Panc1 (cell line): ENCODE data around the gene NEK5.

ENCODE experiments used
- POLR2AphosphoS5 ChIP-seq: IDR thresholded peaks from 2 replicates; pipeline ENCODE4 v1.6.1; 2012; ENCODE audit warnings: mild to moderate bottlenecking, low read depth, low read length, moderate library complexity
- SIN3A ChIP-seq: IDR thresholded peaks from 2 replicates; pipeline ENCODE4 v1.6.1; 2012; ENCODE audit warnings: low read depth, mild to moderate bottlenecking, low read length, moderate library complexity, borderline replicate concordance; ENCODE audit not compliant: insufficient read depth
- TCF7L2 ChIP-seq: IDR thresholded peaks from 2 replicates; pipeline ENCODE4 v1.6.1; 2011; ENCODE audit warnings: mild to moderate bottlenecking, low read depth, low read length, inconsistent platforms
- TF ChIP-seq, protein P1 (sequence below): fragments of 450-650 bp; IDR thresholded peaks from 2 replicates; pipeline ENCODE4 v1.5.1; 2017; ENCODE audit warnings: mild to moderate bottlenecking
- TF ChIP-seq, protein P2 (sequence below), 2 experiments: IDR thresholded peaks; 2 replicates each; pipeline ENCODE4 v1.6.1; 2011 to 2012; ENCODE audit warnings: low read depth in 2 of 2, control low read depth in 1 of 2, low read length in 1 of 2, mild to moderate bottlenecking in 1 of 2, moderate library complexity in 1 of 2; ENCODE audit not compliant: insufficient read depth in 1 of 2

DNA sequence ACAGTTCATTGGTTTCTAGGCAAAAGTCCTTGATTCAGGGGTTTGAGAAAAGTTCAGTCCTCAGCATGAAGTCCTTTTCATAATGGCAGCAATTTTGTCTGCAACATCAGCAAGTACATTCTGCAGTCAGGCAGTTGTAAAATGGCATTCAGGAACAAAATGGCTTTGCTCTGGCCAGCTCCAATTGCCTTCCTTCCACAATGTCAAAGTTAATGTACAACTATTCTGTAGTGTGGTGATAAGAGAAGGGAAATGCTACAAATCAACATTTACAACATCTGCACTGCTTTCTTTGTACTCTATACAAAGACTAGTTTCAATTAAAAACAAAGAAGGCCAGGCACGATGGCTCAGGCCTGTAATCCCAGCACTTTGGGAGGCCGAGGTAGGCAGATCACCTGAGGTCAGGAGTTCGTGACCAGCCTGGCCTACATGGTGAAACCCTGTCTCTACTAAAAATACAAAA, 32.3 kb upstream of the NEK5 start:
- TF ChIP-seq POLR2AphosphoS5 (no peak), SIN3A (no peak), TCF7L2 (no peak)
- TF ChIP-seq, protein P1, sequence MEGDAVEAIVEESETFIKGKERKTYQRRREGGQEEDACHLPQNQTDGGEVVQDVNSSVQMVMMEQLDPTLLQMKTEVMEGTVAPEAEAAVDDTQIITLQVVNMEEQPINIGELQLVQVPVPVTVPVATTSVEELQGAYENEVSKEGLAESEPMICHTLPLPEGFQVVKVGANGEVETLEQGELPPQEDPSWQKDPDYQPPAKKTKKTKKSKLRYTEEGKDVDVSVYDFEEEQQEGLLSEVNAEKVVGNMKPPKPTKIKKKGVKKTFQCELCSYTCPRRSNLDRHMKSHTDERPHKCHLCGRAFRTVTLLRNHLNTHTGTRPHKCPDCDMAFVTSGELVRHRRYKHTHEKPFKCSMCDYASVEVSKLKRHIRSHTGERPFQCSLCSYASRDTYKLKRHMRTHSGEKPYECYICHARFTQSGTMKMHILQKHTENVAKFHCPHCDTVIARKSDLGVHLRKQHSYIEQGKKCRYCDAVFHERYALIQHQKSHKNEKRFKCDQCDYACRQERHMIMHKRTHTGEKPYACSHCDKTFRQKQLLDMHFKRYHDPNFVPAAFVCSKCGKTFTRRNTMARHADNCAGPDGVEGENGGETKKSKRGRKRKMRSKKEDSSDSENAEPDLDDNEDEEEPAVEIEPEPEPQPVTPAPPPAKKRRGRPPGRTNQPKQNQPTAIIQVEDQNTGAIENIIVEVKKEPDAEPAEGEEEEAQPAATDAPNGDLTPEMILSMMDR = no peak
- TF ChIP-seq, protein P2, sequence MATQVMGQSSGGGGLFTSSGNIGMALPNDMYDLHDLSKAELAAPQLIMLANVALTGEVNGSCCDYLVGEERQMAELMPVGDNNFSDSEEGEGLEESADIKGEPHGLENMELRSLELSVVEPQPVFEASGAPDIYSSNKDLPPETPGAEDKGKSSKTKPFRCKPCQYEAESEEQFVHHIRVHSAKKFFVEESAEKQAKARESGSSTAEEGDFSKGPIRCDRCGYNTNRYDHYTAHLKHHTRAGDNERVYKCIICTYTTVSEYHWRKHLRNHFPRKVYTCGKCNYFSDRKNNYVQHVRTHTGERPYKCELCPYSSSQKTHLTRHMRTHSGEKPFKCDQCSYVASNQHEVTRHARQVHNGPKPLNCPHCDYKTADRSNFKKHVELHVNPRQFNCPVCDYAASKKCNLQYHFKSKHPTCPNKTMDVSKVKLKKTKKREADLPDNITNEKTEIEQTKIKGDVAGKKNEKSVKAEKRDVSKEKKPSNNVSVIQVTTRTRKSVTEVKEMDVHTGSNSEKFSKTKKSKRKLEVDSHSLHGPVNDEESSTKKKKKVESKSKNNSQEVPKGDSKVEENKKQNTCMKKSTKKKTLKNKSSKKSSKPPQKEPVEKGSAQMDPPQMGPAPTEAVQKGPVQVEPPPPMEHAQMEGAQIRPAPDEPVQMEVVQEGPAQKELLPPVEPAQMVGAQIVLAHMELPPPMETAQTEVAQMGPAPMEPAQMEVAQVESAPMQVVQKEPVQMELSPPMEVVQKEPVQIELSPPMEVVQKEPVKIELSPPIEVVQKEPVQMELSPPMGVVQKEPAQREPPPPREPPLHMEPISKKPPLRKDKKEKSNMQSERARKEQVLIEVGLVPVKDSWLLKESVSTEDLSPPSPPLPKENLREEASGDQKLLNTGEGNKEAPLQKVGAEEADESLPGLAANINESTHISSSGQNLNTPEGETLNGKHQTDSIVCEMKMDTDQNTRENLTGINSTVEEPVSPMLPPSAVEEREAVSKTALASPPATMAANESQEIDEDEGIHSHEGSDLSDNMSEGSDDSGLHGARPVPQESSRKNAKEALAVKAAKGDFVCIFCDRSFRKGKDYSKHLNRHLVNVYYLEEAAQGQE (IDR thresholded peaks at IDR 0.05; ENCODE audit: insufficient read depth in 1 of 2, low read depth in 2 of 2, low read length in 1 of 2) = no peak
